GM23338 (cell line): ENCODE measurements around the gene SPAG16. TPM values are rescaled to one million over a fixed set of nuclear protein-coding genes. Genes with fewer than 3 reads are reported as not detected.

ENCODE experiments used
- ATAC-seq: fragments of 200-7000 bp; cut with Tn5 transposase; 3 replicates; pipeline ENCODE4 v1.9.1; 2020
- DNase-seq: peaks from one replicate; pipeline ENCODE4 v3.0.0-alpha.2; 2015; ENCODE audit warnings: low spot score
- H2AFZ ChIP-seq: fragments of 200-600 bp; sonication (generic); 2 replicates; pipeline ENCODE4 v1.8.0; 2016; ENCODE audit warnings: antibody characterized with exemption, mild to moderate bottlenecking, moderate library complexity
- H3F3A ChIP-seq: fragments of 200-600 bp; sonication (generic); replicated peaks from 2 replicates; pipeline ENCODE4 v1.8.0; 2017; ENCODE audit warnings: antibody characterized with exemption, mixed run types, low read depth
- H3K27ac ChIP-seq: fragments of 200-600 bp; sonication (generic); 2 replicates; pipeline ENCODE4 v1.6.1; 2016; ENCODE audit warnings: low read depth
- H3K27me3 ChIP-seq: fragments of 200-600 bp; sonication (generic); 2 replicates; pipeline ENCODE4 v1.8.0; 2016; ENCODE audit warnings: mild to moderate bottlenecking, mixed run types, moderate library complexity; ENCODE audit not compliant: insufficient read depth
- H3K36me3 ChIP-seq: fragments of 200-600 bp; sonication (generic); 2 replicates; pipeline ENCODE4 v1.8.0; 2016; ENCODE audit warnings: mild to moderate bottlenecking; ENCODE audit not compliant: insufficient read depth
- H3K4me1 ChIP-seq: fragments of 200-600 bp; sonication (generic); 2 replicates; pipeline ENCODE4 v1.8.0; 2016; ENCODE audit warnings: mild to moderate bottlenecking, moderate library complexity; ENCODE audit not compliant: insufficient read depth
- H3K4me2 ChIP-seq: fragments of 200-600 bp; sonication (generic); 2 replicates; pipeline ENCODE4 v1.7.1; 2017; ENCODE audit warnings: mixed run types
- H3K4me3 ChIP-seq: fragments of 200-600 bp; sonication (generic); 2 replicates; pipeline ENCODE4 v1.6.1; 2016; ENCODE audit warnings: mixed run types
- H3K79me2 ChIP-seq: fragments of 200-600 bp; sonication (generic); replicated peaks from 2 replicates; pipeline ENCODE4 v1.8.0; 2017; ENCODE audit warnings: mild to moderate bottlenecking; ENCODE audit not compliant: insufficient read depth
- H3K9me2 ChIP-seq: fragments of 200-600 bp; sonication (generic); 2 replicates; pipeline ENCODE4 v1.8.0; 2017; ENCODE audit not compliant: insufficient read depth
- H4K20me1 ChIP-seq: fragments of 200-600 bp; sonication (generic); replicated peaks from 2 replicates; pipeline ENCODE4 v1.8.0; 2017; ENCODE audit warnings: mild to moderate bottlenecking; ENCODE audit not compliant: insufficient read depth
- H3K27ac Mint-ChIP-seq: 2 replicates; pipeline ENCODE4 v1.8.0; 2020; ENCODE audit warnings: inconsistent platforms, mild to moderate bottlenecking, moderate library complexity, mixed read lengths
- H3K27me3 Mint-ChIP-seq: 3 replicates; pipeline ENCODE4 v1.8.0; 2022; ENCODE audit warnings: low read depth, mild to moderate bottlenecking, moderate library complexity, mixed read lengths, inconsistent platforms; ENCODE audit not compliant: insufficient read depth, poor library complexity
- H3K36me3 Mint-ChIP-seq: 3 replicates; pipeline ENCODE4 v1.8.0; 2021; ENCODE audit warnings: low read depth, mild to moderate bottlenecking, inconsistent platforms, moderate library complexity, mixed read lengths
- H3K4me1 Mint-ChIP-seq: 3 replicates; pipeline ENCODE4 v1.8.0; 2020; ENCODE audit warnings: mild to moderate bottlenecking, inconsistent platforms, mixed read lengths
- H3K4me3 Mint-ChIP-seq: 3 replicates; pipeline ENCODE4 v1.8.0; 2021; ENCODE audit warnings: moderate library complexity, mild to moderate bottlenecking, inconsistent platforms, mixed read lengths
- H3K9me3 Mint-ChIP-seq: 3 replicates; pipeline ENCODE4 v1.8.0; 2020; ENCODE audit warnings: moderate library complexity, mild to moderate bottlenecking, inconsistent platforms, mixed read lengths
- CREB1 ChIP-seq: fragments of 250-450 bp; sonication (Bioruptor Pico); IDR thresholded peaks from 2 replicates; pipeline ENCODE4 v1.5.0; 2020; ENCODE audit warnings: low read depth, mild to moderate bottlenecking, moderate library complexity
- EZH2phosphoT487 ChIP-seq: fragments of 200-600 bp; sonication (generic); IDR thresholded peaks from one replicate; pipeline ENCODE4 v1.8.1; 2018; ENCODE audit warnings: antibody characterized with exemption; ENCODE audit not compliant: unreplicated experiment
- JUNB ChIP-seq: IDR thresholded peaks from one replicate; pipeline ENCODE4 v1.6.1; 2016; ENCODE audit warnings: antibody characterized with exemption; ENCODE audit not compliant: unreplicated experiment
- NANOG ChIP-seq: IDR thresholded peaks from 2 replicates; pipeline ENCODE4 v1.6.1; 2016; ENCODE audit warnings: antibody characterized with exemption, borderline replicate concordance
- POLR2AphosphoS5 ChIP-seq: IDR thresholded peaks from 2 replicates; pipeline ENCODE4 v1.6.1; 2016; ENCODE audit warnings: antibody characterized with exemption, low read depth
- STAT1 ChIP-seq: IDR thresholded peaks from one replicate; pipeline ENCODE4 v1.6.1; 2016; ENCODE audit warnings: antibody characterized with exemption; ENCODE audit not compliant: unreplicated experiment
- ZNF114 ChIP-seq: fragments of 250-450 bp; sonication (Bioruptor Pico); IDR thresholded peaks from 2 replicates; pipeline ENCODE4 v1.5.0; 2020; ENCODE audit warnings: mild to moderate bottlenecking, moderate library complexity
- ZNF331 ChIP-seq: fragments of 250-450 bp; sonication (Bioruptor Pico); IDR thresholded peaks from 2 replicates; pipeline ENCODE4 v1.5.0; 2020; ENCODE audit warnings: low read depth, mild to moderate bottlenecking, moderate library complexity
- polyA plus RNA-seq: library from polyadenylated mRNA; unstranded; fragments of >200 nt; fragmentation: Nextera tagmentation; extraction: Ambion mirVana; gene quantifications from 2 replicates; pipeline ENCODE4 v1.2.1, GENCODE V29; 2016
- total RNA-seq: library from RNA; depleted of rRNA; stranded (reverse); fragments of >200 nt; shearing (Covaris generic); gene quantifications from 2 replicates; pipeline ENCODE4 v1.2.3, GENCODE V29; 2014
- TF ChIP-seq, protein P1 (sequence below): IDR thresholded peaks from one replicate; pipeline ENCODE4 v1.6.1; 2018; ENCODE audit warnings: antibody characterized with exemption; ENCODE audit not compliant: unreplicated experiment
- TF ChIP-seq, protein P2 (sequence below): IDR thresholded peaks from 2 replicates; pipeline ENCODE4 v1.6.1; 2016; ENCODE audit warnings: antibody characterized with exemption

SPAG16 gene
- total and polyA plus RNA-seq, 2 experiments from 2014 or later: 19.7 to 47.8 TPM

DNA sequence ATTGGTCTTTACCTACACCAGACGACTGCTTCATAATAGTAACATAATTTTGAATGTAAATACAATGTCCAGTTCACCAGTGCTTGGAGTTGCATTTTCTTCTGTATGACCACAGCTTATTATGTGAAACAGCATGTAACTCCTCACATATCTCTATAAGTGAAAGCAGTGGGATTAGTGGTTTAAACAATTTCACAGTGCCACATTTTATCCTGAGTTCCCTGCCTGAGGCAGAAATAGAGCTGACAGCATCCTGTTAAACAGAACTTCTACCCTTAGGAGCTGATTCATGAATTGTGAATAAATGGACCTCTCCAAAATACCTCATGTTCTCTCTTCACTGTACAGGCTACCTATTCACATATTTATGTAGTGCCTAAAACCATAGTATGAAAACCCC, 584.3 kb downstream of the SPAG16 start (continued):
- TF ChIP-seq ZNF331 (CRISPR knock-in tag): no peak

DNA sequence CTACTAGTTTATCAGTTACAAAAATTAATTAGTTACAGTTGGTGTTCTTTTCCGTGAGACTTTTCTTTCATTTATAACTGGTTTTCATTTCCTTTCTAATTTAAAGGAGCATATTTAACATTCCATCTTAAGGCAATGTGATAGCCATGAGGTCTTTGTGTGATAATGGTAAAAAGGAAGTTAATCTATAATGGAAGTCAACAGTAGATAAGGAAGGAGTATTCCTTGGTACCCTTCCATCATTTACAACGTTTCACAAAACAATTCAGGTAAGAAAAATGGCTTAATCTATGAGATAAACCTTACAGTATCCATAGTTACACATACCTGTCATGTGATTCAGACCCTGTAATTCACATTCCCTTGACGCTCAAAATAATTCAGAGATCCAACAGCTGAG, 601.2 kb downstream of the SPAG16 start:
- Histone ChIP-seq H4K20me1 (no peaks in the 10 kb centered on the region), H3K4me3 (no peak overlapping the region), H3K27ac (no peak overlapping the region), H2AFZ (no peak overlapping the region), H3K4me2 (no peak overlapping the region), H3K9me2 (peaks cover 11% of the 10 kb centered on the region), H3K27me3 (no peaks in the 10 kb centered on the region), H3K4me1 (no peaks in the 10 kb centered on the region), H3K36me3 (no peaks in the 10 kb centered on the region), H3F3A (no peaks in the 10 kb centered on the region), H3K79me2 (no peaks in the 10 kb centered on the region)
- ATAC-seq (no peak), DNase-seq (no peak)
- Mint-ChIP-seq H3K27ac (no peak overlapping the region), H3K4me1 (no peaks in the 10 kb centered on the region), H3K27me3 (peaks cover 2% of the 10 kb centered on the region), H3K36me3 (no peaks in the 10 kb centered on the region), H3K9me3 (no peaks in the 10 kb centered on the region; the same call in 2 of the 3 replicates), H3K4me3 (no peak overlapping the region)
- TF ChIP-seq, protein P1, sequence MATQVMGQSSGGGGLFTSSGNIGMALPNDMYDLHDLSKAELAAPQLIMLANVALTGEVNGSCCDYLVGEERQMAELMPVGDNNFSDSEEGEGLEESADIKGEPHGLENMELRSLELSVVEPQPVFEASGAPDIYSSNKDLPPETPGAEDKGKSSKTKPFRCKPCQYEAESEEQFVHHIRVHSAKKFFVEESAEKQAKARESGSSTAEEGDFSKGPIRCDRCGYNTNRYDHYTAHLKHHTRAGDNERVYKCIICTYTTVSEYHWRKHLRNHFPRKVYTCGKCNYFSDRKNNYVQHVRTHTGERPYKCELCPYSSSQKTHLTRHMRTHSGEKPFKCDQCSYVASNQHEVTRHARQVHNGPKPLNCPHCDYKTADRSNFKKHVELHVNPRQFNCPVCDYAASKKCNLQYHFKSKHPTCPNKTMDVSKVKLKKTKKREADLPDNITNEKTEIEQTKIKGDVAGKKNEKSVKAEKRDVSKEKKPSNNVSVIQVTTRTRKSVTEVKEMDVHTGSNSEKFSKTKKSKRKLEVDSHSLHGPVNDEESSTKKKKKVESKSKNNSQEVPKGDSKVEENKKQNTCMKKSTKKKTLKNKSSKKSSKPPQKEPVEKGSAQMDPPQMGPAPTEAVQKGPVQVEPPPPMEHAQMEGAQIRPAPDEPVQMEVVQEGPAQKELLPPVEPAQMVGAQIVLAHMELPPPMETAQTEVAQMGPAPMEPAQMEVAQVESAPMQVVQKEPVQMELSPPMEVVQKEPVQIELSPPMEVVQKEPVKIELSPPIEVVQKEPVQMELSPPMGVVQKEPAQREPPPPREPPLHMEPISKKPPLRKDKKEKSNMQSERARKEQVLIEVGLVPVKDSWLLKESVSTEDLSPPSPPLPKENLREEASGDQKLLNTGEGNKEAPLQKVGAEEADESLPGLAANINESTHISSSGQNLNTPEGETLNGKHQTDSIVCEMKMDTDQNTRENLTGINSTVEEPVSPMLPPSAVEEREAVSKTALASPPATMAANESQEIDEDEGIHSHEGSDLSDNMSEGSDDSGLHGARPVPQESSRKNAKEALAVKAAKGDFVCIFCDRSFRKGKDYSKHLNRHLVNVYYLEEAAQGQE: no peak
- TF ChIP-seq ZNF114 (CRISPR knock-in tag) (no peak), NANOG (no peak), JUNB (no peak)

DNA sequence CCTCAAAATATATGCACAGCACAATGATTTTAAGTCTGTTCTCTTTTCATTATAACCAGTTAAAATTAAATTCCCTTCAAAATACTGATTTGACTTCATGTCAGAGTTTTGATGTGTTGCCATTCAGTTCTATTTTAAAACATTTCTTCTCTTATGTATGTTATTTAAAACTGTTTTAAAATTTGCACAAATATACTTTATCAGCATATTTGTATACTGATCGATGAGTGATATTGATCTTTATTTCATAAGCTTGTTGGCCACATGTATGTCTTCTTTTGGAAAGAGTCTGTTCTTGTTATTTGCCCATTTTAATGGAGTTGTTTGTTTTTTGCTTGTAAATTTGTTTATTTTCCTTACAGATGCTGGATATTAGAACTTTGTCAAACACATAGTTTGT, 630.2 kb downstream of the SPAG16 start:
- Histone ChIP-seq H3K9me2 (peaks cover 4% of the 10 kb centered on the region; the same call in 1 of the 2 replicates), H3F3A (no peaks in the 10 kb centered on the region), H3K4me1 (no peaks in the 10 kb centered on the region), H3K79me2 (no peaks in the 10 kb centered on the region), H3K27ac (no peak overlapping the region), H3K27me3 (no peaks in the 10 kb centered on the region), H3K4me2 (no peak overlapping the region), H2AFZ (no peak overlapping the region), H3K4me3 (no peak overlapping the region), H4K20me1 (no peaks in the 10 kb centered on the region), H3K36me3 (0 out of 2 replicates have a peak, but pooled peaks cover 2% of the 10 kb centered on the region)
- no peak overlapping the region for H3K4me3 Mint-ChIP-seq
- peaks cover 2% of the 10 kb centered on the region for H3K27me3 Mint-ChIP-seq
- no peak for DNase-seq
- peaks cover 23% of the 10 kb centered on the region for H3K9me3 Mint-ChIP-seq
- H3K4me1 Mint-ChIP-seq: no peaks in the 10 kb centered on the region
- no peak for ATAC-seq
- H3K27ac Mint-ChIP-seq: no peak overlapping the region
- H3K36me3 Mint-ChIP-seq: peaks cover 12% of the 10 kb centered on the region; the same call in 2 of the 3 replicates
- TF ChIP-seq ZNF331 (CRISPR knock-in tag) (no peak), JUNB (no peak), CREB1 (CRISPR knock-in tag) (no peak), POLR2AphosphoS5 (no peak), ZNF114 (CRISPR knock-in tag) (no peak), NANOG (no peak), STAT1 (no peak), EZH2phosphoT487 (no peak)
- TF ChIP-seq, protein P1: no peak
- TF ChIP-seq, protein P2, sequence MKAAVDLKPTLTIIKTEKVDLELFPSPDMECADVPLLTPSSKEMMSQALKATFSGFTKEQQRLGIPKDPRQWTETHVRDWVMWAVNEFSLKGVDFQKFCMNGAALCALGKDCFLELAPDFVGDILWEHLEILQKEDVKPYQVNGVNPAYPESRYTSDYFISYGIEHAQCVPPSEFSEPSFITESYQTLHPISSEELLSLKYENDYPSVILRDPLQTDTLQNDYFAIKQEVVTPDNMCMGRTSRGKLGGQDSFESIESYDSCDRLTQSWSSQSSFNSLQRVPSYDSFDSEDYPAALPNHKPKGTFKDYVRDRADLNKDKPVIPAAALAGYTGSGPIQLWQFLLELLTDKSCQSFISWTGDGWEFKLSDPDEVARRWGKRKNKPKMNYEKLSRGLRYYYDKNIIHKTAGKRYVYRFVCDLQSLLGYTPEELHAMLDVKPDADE: no peak
